Fibroblast of skin of left quadriceps (primary cell): ENCODE results near the gene OXTR.
"Not testable (repeated sequence)": the region's sequence is repeated elsewhere in the genome, so short reads cannot be mapped to it uniquely, and the experiment has no call there.

Experiments
- DNase-seq, 2 experiments: peaks; one replicate each; pipeline ENCODE4 v3.0.0-alpha.2; 2013; ENCODE audit warnings: low read depth in 2 of 2

OXTR gene

GRCh38 chr3:8741581-8742261 is 27.7 kb downstream of the OXTR start:
- DNase-seq, result peak; percentile 75 to 78

GRCh38 chr3:8739757-8740504 is 29.5 kb downstream of the OXTR start:
- DNase-seq, result peak; percentile 20 to 22

- no peak for DNase-seq
Observed at GRCh38 chr3:8738639-8739038, 30.8 kb downstream of the OXTR start.

DNA sequence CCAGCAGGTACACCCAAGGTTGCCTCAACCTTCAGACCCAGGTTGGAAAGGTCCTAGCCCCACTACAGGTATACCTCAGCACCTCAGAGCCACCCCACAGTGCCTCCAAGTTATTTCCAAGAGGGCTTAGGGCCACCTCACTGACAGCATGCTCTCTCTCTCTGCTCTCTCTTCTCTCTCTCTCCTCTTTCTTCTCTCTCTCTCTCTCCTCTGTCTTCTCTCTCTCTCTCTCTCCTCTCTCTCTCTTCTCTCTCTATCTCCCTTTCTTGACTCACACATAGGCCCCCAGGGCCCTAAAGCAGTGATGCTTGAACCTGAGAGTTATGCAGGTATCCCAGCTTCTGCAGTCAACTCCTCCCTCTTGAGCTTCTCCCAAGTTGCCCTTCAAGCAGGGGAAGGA is 31.6 kb downstream of the OXTR start:
- no peak for DNase-seq

- no peak for DNase-seq
Observed at GRCh38 chr3:8737301-8737700, 32.1 kb downstream of the OXTR start.

DNA sequence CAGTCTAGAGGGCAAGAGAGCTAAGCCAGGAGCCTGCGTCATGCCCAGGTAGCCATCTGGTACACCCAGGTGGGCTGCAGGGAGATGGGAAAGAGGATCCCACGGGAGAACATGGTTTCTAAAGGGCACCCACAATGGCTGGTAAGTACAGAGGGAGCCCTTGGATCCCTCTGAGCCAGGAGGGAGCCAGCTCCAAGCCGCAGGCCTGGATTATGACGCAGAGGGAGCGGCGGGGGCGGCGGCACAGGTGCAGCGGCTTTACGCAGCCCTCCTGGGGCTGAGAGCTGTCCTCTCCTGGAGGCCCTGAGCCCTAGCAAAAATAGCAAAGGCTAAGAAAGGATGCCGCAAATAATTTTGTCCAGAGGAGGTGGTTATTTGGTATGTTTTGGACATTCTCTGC is 33.0 kb downstream of the OXTR start:
- no peak for DNase-seq

- no peak for DNase-seq
Observed at GRCh38 chr3:8734908-8735307, 34.5 kb downstream of the OXTR start.

DNA sequence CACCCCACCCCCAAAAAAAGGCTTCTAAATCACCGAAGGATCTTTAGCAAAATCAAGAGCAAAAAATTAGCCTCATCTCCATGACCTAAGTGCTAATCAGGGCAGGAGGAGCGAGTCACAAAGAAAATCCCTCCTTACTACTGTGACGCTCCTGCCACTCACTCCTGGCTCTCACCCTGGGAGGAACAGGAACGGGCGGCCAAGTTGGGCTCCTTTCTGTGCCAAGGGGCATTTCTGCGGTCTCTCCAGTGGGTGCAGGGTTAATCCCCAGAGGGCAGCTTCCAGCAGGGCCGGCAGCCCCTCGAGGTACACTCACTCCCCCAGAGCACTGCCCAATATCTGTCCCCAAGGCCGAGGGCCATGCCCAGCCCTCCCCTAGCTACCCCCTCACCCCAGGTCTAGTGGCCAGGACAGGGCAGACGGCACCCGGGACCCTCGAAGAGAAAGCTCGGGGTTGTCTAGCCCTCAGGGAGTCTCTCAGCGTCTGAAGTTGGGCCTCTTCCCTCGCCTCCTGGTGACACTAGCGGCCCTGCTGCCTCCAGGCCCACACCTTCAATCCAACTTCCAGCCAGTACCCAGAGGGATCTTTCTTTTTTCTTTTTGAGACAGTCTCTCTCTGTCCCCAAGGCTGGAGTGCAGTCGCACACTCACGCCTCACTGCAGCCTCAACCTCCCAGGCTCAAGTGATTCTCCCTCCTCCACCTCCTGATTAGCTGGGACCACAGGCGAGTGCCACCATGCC is 35.1 kb downstream of the OXTR start:
- no peak for DNase-seq

GRCh38 chr3:8733332-8734094 is 35.9 kb downstream of the OXTR start, which contains the start of gene CAV3:
CAV3 (plus strand) TSS chr3:8733802; CDS start chr3:8733877, 75 bp downstream.
- DNase-seq, result no peak

DNA sequence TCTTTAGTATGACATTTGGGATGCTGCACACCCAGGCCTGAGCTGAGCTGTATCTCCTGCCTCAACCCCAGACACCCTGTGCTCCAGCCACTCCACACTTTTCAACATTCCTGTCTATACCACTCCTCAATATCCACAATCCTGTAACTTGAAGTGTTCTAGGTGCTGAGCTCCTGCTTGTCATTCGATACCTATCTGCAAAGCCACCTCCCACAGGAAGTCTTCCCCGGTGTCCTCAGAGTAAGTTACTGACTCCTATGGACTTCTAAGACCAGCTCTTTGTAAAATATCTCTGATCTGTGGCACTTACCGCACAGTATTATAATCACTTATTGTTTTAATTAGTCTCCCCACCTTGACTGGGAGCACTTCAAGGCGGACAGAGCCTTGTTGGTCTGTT is 37.0 kb downstream of the OXTR start:
- DNase-seq, result no peak

- no peak for DNase-seq
Observed at GRCh38 chr3:8730656-8731055, 38.8 kb downstream of the OXTR start.

DNA sequence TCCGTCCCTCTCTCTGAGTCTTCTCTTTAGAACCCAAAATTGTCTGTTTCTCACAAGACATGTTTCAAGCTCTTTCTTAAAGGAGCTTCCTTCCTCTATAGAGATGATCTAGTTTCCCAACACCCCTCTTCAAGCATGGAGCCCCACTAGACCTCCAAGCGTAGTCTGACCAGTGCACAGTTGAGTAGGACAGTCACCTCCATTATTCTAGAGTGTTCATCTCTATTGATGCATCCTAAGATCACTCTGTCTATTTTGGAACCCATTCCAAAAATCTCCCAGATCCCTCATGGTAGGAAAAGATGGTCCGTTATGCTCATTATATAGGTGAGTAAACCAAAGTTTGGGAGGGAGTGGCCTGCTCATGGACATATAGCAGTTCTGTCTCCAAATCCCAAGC is 39.9 kb downstream of the OXTR start:
- no peak for DNase-seq

- DNase-seq, result no peak
Observed at GRCh38 chr3:8727605-8728512, 41.6 kb downstream of the OXTR start.

- no peak for DNase-seq
Observed at GRCh38 chr3:8724108-8724752, 45.2 kb downstream of the OXTR start.

DNA sequence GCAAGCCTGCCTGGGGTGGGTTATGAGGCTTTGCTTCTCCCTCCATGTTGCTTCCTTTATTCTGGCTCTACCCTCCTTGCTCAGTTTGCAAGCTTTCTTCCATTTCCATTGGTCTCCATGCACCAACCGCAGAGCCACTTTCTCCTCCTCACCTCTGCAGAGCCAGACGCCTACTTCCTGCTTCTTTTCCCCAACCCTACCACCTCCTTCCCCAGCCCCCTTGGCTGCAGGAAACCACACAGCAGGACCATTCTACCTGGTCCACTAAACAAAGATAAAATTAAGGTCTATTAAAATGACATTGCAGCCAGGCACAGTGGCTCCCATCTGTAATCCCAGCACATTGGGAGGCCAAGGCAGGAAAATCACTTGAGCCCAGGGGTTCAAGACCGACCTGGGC is 45.8 kb downstream of the OXTR start:
- no peak for DNase-seq

GRCh38 chr3:8722808-8723207 is 46.6 kb downstream of the OXTR start:
- DNase-seq, result no peak

GRCh38 chr3:8715757-8716156 is 53.7 kb downstream of the OXTR start:
- DNase-seq, result not testable (repeated sequence)

DNA sequence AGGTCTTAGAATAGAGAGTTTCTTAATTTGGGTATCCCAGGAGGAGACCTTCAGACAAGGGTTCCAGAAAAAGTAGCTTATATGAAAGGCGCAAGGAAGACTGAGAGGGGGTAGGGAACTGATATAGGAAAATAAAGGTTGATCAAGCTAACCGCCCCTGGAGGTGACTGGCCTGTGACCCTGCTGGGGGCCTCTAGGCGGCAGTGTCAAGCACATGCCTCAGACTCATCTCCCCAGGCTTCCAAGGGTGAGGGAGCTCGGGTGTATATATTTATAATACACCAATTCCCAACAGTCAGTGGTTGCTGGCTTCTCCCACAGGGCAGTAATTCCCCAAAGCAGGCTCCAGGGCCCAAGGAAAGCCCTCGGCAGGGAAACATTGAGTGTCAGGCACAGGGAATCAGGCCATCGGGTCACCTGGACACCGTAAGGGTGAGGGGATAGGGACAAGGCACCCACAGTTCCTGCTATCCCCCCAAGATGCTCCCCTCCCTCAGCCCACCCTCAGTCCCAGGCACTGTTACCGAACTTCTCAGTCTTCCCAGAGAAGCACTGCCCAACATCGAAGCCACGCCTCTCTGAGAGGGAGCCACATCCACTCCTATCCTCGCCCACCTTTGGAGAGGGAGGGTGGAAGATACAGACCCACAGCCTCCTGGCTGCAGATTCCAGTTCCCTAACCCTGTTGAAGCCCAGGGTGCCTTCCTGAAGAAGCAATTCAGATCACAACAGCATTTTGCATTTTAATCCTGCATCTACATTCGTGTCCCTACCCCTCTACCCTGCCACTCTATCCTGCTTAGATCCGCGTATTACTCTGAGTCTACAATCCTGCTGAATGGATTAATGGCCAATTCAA is 55.3 kb downstream of the OXTR start:
- no peak for DNase-seq

- no peak for DNase-seq
Observed at GRCh38 chr3:8712908-8713255, 56.5 kb downstream of the OXTR start.
